ENCODE measurements around the gene CHADL.
"Not testable (repeated sequence)": the region's sequence is repeated elsewhere in the genome, so short reads cannot be mapped to it uniquely, and the experiment has no call there.

The CHADL gene

DNA sequence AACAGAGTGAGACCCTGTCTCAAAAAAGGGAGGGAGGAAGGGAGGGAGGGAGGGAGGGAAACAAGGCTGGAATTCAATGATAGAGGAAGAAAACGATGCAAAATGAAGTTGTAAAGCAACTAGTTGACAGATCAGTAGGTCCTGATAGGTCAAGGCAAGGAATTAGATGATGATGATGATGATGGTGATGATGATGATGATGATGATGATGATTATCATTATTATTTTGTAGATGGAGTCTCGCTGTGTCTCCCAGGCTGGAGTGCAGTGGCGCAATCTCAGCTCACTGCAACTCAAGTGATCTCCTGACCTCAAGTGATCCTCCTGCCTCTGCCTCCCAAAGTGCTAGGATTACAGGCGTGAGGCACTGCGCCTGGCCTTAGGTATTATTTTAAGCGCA lies 46.9 kb downstream of the CHADL start:
- H3K9me3 ChIP-seq (ENCODE audit: control insufficient read depth, low read length) = no peaks in the 10 kb centered on the region
- H3K36me3 ChIP-seq (ENCODE audit: control insufficient read depth, insufficient read depth, low read length) = no peaks in the 10 kb centered on the region
- peaks cover 6% of the 10 kb centered on the region for H3K4me1 ChIP-seq (ENCODE audit: control insufficient read depth, insufficient read depth, low read length, poor library complexity, severe bottlenecking)
- no peak for DNase-seq
- H3K4me3 ChIP-seq (ENCODE audit: insufficient read depth, low read depth, low read length, poor library complexity, severe bottlenecking) = no peak overlapping the region
- no peaks in the 10 kb centered on the region for H3K27me3 ChIP-seq (replicated peaks; ENCODE audit: control insufficient read depth, insufficient read depth, low read length, poor library complexity, severe bottlenecking)
- H3K27ac ChIP-seq (ENCODE audit: insufficient read depth, low read length, poor library complexity, severe bottlenecking) = no peak overlapping the region

DNA sequence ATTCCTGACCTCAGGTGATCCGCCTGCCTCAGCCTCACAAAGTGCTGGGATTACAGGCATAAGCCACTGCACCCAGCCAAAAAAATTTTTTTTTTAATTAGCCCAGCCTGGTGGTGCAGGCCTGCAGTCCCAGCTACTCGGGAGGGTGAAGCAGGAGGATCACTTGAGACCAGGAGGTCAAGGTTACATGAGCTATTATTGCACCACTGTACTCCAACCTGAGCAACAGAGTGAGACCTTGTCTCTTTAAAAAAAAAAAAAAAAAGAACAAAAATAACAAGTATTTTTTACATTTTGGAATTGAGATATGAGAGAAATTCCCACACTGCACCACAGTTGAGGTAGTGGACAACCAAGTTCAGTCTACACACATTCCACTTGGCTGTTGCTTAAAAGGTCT lies 49.3 kb downstream of the CHADL start:
- DNase-seq = no peak
- Histone ChIP-seq H3K4me1 (ENCODE audit: control insufficient read depth, insufficient read depth, low read length, poor library complexity, severe bottlenecking) (no peaks in the 10 kb centered on the region), H3K9me3 (ENCODE audit: control insufficient read depth, low read length) (no peaks in the 10 kb centered on the region), H3K27ac (ENCODE audit: insufficient read depth, low read length, poor library complexity, severe bottlenecking) (no peak overlapping the region), H3K36me3 (ENCODE audit: control insufficient read depth, insufficient read depth, low read length) (no peaks in the 10 kb centered on the region), H3K4me3 (ENCODE audit: insufficient read depth, low read depth, low read length, poor library complexity, severe bottlenecking) (no peak overlapping the region), H3K27me3 (replicated peaks; ENCODE audit: control insufficient read depth, insufficient read depth, low read length, poor library complexity, severe bottlenecking) (no peaks in the 10 kb centered on the region)

DNA sequence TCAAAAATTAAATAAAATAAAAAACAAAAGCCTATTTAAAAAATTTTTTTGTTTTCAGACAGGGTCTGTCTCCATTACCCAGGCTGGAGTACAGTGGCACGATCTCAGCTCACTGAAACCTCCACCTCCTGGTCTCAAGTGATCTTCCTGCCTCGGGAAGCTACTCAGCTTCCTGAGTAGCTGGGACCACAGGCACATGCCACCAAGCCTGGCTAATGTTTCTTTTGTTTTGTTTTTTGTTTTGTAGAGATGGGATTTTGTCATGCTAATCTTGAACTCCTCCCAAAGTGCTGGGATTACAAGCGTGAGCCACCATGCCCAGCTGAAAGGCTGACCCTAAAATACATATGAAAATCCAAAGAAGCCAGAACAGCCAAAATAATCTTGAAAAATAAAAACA lies 56.1 kb downstream of the CHADL start:
- Histone ChIP-seq H3K4me1 (ENCODE audit: control insufficient read depth, insufficient read depth, low read length, poor library complexity, severe bottlenecking) (no peaks in the 10 kb centered on the region), H3K9me3 (ENCODE audit: control insufficient read depth, low read length) (no peaks in the 10 kb centered on the region), H3K27ac (ENCODE audit: insufficient read depth, low read length, poor library complexity, severe bottlenecking) (no peak overlapping the region), H3K27me3 (replicated peaks; ENCODE audit: control insufficient read depth, insufficient read depth, low read length, poor library complexity, severe bottlenecking) (no peaks in the 10 kb centered on the region), H3K36me3 (ENCODE audit: control insufficient read depth, insufficient read depth, low read length) (no peaks in the 10 kb centered on the region), H3K4me3 (ENCODE audit: insufficient read depth, low read depth, low read length, poor library complexity, severe bottlenecking) (no peak overlapping the region)
- DNase-seq = no peak

DNA sequence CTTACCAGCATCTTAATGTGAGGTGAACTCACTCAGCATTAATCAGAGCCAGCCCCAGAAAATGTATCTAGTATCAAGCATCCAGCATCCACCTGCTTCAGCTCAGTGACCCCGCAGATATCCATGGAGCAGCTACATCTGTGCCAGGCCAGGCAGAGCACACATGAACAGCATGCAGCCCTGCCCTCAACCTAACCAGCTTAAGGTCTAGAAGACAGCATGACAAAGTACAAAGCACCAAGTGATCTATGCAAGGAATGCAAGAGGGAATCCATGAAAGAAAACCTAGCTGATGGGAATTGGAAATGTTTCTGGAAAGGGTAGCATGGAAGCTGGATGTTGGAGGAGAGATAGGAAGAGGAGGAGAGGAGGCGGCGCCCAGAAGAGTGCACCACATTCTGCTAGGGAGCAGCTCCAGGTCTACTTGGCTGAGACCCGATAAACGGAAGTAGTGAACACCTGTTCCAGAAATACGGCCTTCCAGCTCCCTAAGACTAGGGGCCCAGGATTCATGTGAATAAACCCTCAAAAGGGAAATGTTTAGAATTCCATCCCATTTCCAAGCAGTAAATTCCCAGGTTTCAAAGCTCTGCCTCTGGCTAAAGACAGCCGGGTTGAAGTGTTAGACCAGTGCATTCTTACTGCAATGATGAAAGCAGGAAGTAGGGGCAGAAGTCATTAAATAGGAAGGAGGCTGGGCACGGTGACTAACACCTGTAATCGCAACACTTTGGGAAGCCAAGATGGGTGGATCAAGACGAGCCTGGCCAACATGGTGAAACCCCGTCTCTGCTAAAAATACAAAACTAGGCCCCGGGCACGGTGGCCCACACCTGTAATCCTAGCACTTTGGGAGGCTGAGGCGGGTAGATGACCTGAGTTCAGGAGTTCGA lies 59.1 kb downstream of the CHADL start:
- no peak overlapping the region for H3K4me3 ChIP-seq (ENCODE audit: insufficient read depth, low read depth, low read length, poor library complexity, severe bottlenecking)
- H3K27ac ChIP-seq (ENCODE audit: insufficient read depth, low read length, poor library complexity, severe bottlenecking) = no peak overlapping the region
- H3K4me1 ChIP-seq (ENCODE audit: control insufficient read depth, insufficient read depth, low read length, poor library complexity, severe bottlenecking) = no peaks in the 10 kb centered on the region
- H3K36me3 ChIP-seq (ENCODE audit: control insufficient read depth, insufficient read depth, low read length) = peaks cover 23% of the 10 kb centered on the region
- DNase-seq = no peak
- no peaks in the 10 kb centered on the region for H3K9me3 ChIP-seq (ENCODE audit: control insufficient read depth, low read length)
- H3K27me3 ChIP-seq (replicated peaks; ENCODE audit: control insufficient read depth, insufficient read depth, low read length, poor library complexity, severe bottlenecking) = no peaks in the 10 kb centered on the region

DNA sequence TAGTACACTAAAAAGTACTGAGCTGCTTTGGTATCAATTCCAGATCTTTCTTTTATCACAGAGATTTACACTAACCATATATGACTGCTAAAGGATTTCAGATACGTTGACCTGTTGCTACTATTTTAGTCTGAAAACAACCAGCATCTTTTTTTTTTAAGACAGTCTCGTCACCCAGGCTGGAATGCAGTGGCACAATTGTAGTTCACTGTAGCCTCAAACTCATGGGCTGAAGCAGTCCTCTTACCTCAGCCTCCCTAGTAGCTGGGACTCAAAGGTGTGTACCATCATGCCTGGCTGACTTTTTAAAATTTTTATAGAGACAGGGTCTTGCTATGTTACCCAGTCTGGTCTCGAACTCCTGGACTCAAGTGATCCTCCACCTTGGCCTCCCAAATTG lies 59.8 kb downstream of the CHADL start:
- no peak overlapping the region for H3K4me3 ChIP-seq (ENCODE audit: insufficient read depth, low read depth, low read length, poor library complexity, severe bottlenecking)
- no peak for DNase-seq
- H3K36me3 ChIP-seq (ENCODE audit: control insufficient read depth, insufficient read depth, low read length) = peaks cover 30% of the 10 kb centered on the region
- no peak overlapping the region for H3K27ac ChIP-seq (ENCODE audit: insufficient read depth, low read length, poor library complexity, severe bottlenecking)
- H3K4me1 ChIP-seq (ENCODE audit: control insufficient read depth, insufficient read depth, low read length, poor library complexity, severe bottlenecking) = no peaks in the 10 kb centered on the region
- no peaks in the 10 kb centered on the region for H3K9me3 ChIP-seq (ENCODE audit: control insufficient read depth, low read length)
- H3K27me3 ChIP-seq (replicated peaks; ENCODE audit: control insufficient read depth, insufficient read depth, low read length, poor library complexity, severe bottlenecking) = no peaks in the 10 kb centered on the region

DNA sequence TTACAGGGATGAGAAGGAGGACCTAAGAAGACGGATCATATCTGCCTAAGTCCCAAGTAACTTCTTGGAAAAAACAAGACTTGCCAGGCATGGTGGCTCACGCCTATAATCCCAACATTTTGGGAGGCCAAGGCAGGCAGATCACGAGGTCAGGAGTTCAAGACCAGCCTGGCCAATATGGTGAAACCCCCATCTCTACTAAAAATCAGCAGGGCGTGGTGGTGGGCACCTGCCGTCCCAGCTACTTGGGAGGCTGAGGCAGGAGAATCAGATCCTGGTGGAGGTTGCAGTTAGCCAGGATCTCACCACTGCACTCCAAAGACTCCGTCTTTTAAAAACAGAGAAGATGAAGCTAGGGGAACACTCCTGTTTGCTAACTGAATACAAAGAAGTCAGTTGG lies 60.4 kb downstream of the CHADL start:
- peaks cover 35% of the 10 kb centered on the region for H3K36me3 ChIP-seq (ENCODE audit: control insufficient read depth, insufficient read depth, low read length)
- DNase-seq; H3K4me1 ChIP-seq (ENCODE audit: control insufficient read depth, insufficient read depth, low read length, poor library complexity, severe bottlenecking); H3K4me3 ChIP-seq (ENCODE audit: insufficient read depth, low read depth, low read length, poor library complexity, severe bottlenecking); H3K9me3 ChIP-seq (ENCODE audit: control insufficient read depth, low read length); H3K27me3 ChIP-seq (replicated peaks; ENCODE audit: control insufficient read depth, insufficient read depth, low read length, poor library complexity, severe bottlenecking); H3K27ac ChIP-seq (ENCODE audit: insufficient read depth, low read length, poor library complexity, severe bottlenecking): not testable (repeated sequence)

All from effector memory CD4-positive, alpha-beta T cell (primary cell).